ENCODE measurements around the gene VAPB. TPM values are rescaled to one million over a fixed set of nuclear protein-coding genes. Genes with fewer than 3 reads are reported as not detected.

VAPB gene
- total RNA-seq, 1 experiment from 2014 or later = 61.2 TPM

DNA sequence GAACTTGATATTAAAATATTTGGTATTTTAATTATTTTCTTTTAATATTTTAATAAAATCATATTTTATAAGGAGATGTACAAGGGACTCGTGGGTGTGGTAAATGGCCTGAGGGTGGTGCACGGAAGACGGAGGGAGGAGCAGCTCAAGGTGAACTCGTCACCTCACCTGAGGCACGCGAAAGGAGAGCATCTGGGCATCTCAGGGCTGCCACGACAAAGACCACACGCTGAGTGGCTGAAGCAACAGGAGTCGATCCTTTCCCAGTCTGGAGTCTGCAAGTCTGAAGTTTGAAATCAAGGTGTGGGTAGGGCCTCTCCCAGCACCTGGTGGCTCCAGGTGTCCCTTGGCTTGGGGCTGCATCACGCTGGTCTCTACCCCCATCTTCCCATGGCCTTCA, 86.4 kb downstream of the VAPB start:
- no peak overlapping the region for H3K27ac Mint-ChIP-seq (ENCODE audit: low read depth, unreplicated experiment)
- DNase-seq (ENCODE audit: unreplicated experiment) = no peak
- H3K4me1 Mint-ChIP-seq (ENCODE audit: insufficient read depth, unreplicated experiment) = no peaks in the 10 kb centered on the region
- TF ChIP-seq, protein P1, sequence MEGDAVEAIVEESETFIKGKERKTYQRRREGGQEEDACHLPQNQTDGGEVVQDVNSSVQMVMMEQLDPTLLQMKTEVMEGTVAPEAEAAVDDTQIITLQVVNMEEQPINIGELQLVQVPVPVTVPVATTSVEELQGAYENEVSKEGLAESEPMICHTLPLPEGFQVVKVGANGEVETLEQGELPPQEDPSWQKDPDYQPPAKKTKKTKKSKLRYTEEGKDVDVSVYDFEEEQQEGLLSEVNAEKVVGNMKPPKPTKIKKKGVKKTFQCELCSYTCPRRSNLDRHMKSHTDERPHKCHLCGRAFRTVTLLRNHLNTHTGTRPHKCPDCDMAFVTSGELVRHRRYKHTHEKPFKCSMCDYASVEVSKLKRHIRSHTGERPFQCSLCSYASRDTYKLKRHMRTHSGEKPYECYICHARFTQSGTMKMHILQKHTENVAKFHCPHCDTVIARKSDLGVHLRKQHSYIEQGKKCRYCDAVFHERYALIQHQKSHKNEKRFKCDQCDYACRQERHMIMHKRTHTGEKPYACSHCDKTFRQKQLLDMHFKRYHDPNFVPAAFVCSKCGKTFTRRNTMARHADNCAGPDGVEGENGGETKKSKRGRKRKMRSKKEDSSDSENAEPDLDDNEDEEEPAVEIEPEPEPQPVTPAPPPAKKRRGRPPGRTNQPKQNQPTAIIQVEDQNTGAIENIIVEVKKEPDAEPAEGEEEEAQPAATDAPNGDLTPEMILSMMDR (IDR thresholded peaks at IDR 0.05; ENCODE audit: unreplicated experiment) = no peak
- no peak overlapping the region for H3K4me3 Mint-ChIP-seq (ENCODE audit: unreplicated experiment)
- POLR2A ChIA-PET = no interaction called here
- no peaks in the 10 kb centered on the region for H3K36me3 Mint-ChIP-seq (ENCODE audit: insufficient read depth, unreplicated experiment)
- no TSS peak for BruUV-seq (replicated peaks)
- peaks cover 22% of the 10 kb centered on the region for H3K9me3 Mint-ChIP-seq (ENCODE audit: unreplicated experiment)
- intact Hi-C loops (cut with micrococcal nuclease) = no loop called here
- CTCF ChIA-PET = no interaction called here
- no peaks in the 10 kb centered on the region for H3K27me3 Mint-ChIP-seq (ENCODE audit: insufficient read depth, unreplicated experiment)

DNA sequence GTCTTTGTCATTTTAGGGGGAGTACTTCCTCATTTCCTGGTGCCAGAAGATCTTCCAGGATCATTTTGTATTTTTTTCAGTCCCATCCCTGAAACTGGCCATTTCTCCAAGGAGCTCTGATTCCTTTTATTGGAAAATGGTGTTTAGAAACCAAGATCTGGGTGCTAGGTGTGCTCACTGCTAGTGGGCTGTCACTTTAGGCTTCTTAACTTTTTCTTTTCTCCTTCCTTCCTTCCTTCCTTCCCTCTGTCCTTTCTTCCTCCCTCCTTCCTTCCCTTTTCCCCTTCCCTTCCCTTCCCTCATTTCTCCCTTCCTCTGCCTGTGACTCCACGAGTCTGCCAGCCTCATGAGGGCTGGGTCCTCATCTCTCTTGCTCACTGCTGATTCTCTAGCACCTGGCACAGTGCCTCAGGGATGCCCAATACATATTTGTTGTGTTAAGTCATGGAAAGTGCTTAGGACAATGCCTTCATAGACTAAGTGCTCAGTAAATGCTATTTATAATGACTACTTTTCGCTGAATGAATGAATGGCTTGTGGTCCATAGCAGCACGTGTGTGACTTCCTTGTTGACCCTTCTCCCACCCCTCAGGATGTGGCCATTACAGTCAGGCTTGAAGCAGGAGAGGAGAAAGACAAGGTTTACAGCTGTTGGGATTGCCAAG, 89.2 kb downstream of the VAPB start:
- DNase-seq (ENCODE audit: unreplicated experiment) = no peak
- no peak overlapping the region for H3K4me3 Mint-ChIP-seq (ENCODE audit: unreplicated experiment)
- ChIA-PET CTCF (interaction anchor here (0.6 to 0.7 kb wide), 3 partner anchors 15 to 1303 kb away, joined by 3 to 5 read pairs (median 4); no protein-coding TSS in a partner anchor), POLR2A (no interaction called here)
- H3K4me1 Mint-ChIP-seq (ENCODE audit: insufficient read depth, unreplicated experiment) = no peaks in the 10 kb centered on the region
- peaks cover 29% of the 10 kb centered on the region for H3K9me3 Mint-ChIP-seq (ENCODE audit: unreplicated experiment)
- TF ChIP-seq, protein P1 (IDR thresholded peaks at IDR 0.05; ENCODE audit: unreplicated experiment) = no peak
- intact Hi-C loops (cut with micrococcal nuclease) = no loop called here
- no TSS peak for BruUV-seq (replicated peaks)
- H3K27ac Mint-ChIP-seq (ENCODE audit: low read depth, unreplicated experiment) = no peak overlapping the region
- H3K27me3 Mint-ChIP-seq (ENCODE audit: insufficient read depth, unreplicated experiment) = no peaks in the 10 kb centered on the region
- H3K36me3 Mint-ChIP-seq (ENCODE audit: insufficient read depth, unreplicated experiment) = peaks cover under 1% of the 10 kb centered on the region

DNA sequence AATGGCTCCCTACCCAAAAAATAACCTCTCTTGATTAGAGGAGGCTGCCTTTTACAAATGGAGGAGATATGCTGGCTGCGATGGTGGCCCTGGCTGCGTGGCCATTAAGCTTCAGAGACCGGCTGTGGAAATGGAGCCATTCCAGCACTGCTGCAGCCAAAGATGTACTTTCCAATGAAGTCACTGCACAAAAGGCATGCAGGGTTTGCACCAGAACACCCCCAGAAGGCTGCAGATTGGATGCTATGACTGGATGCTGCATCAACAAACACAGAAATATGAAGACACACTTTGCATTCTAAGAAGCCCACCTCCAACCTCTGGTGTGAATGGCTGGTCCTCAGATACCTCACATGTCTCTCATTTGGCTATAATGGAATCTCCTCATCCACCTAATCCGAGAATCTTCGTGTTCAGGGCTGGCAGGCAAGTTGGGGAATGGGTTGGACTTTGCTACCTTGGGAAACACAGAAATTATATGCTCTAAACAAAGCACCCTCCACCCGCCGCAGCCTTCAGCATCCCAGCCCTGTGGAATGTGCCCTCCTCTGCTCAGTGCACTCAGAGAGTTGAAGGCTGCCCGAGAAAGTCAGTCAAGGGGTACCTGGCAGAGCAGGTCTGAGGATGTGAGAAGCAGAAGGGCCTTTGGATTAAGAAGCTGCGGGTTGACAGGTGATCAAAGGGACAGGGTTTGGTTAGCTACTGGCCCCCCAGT, 90.9 kb downstream of the VAPB start:
- Mint-ChIP-seq H3K9me3 (ENCODE audit: unreplicated experiment) (peaks cover 30% of the 10 kb centered on the region), H3K4me3 (ENCODE audit: unreplicated experiment) (no peak overlapping the region), H3K36me3 (ENCODE audit: insufficient read depth, unreplicated experiment) (peaks cover 5% of the 10 kb centered on the region), H3K4me1 (ENCODE audit: insufficient read depth, unreplicated experiment) (no peaks in the 10 kb centered on the region), H3K27ac (ENCODE audit: low read depth, unreplicated experiment) (no peak overlapping the region), H3K27me3 (ENCODE audit: insufficient read depth, unreplicated experiment) (no peaks in the 10 kb centered on the region)
- POLR2A ChIA-PET = interaction anchor here (0.8 kb wide), 1 partner anchor 26 kb away, joined by 4 read pairs; no protein-coding TSS in a partner anchor
- no peak for DNase-seq (ENCODE audit: unreplicated experiment)
- BruUV-seq (replicated peaks) = no TSS peak
- TF ChIP-seq, protein P1 (IDR thresholded peaks at IDR 0.05; ENCODE audit: unreplicated experiment) = no peak
- CTCF ChIA-PET = interaction anchor here (0.6 to 1.7 kb wide), 5 partner anchors 31 to 1083 kb away, joined by 3 to 5 read pairs (median 3); partner anchors contain the start of gene STX16
- intact Hi-C loops (cut with micrococcal nuclease) = no loop called here

DNA sequence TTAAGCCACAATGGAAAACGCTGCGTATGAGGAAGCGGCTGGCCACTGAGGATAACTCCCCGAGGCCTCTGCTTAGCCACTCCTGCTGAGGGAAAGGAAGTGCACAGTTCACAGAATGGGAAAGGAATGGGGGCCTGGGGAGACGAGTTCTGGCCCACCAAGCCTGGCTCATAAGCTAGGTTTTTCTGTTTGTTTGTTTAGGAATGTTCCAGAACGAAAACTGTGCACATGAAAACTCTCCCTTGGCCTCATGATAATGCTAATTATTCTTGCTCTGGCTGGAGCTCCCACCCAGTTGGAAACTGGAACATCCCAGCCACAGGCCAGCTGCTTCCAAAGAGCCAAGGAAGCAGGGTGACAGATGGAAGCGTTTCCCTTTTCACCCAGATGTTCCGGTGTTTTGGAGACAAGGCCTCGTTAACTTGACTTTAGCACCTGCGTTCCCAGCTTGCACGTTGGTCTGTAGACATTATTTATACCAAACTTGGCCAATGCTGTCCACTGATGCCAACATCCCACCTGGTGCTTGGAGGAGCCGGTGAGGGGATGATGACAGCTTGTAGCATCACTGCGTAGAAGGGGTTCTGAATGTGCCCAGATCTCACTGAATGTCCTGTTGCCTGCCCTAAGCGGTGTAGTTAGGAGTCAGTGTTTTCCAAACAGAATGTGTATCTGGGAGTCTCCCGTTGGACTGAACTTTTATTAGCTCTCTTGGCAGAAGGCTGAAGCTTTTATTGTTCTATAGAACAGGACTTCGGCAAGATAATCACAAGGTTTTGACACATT, 91.7 kb downstream of the VAPB start:
- TF ChIP-seq, protein P1 (IDR thresholded peaks at IDR 0.05; ENCODE audit: unreplicated experiment) = no peak
- no peak for DNase-seq (ENCODE audit: unreplicated experiment)
- intact Hi-C loops (cut with micrococcal nuclease) = no loop called here
- Mint-ChIP-seq H3K9me3 (ENCODE audit: unreplicated experiment) (peaks cover 33% of the 10 kb centered on the region), H3K27ac (ENCODE audit: low read depth, unreplicated experiment) (no peak overlapping the region), H3K4me1 (ENCODE audit: insufficient read depth, unreplicated experiment) (no peaks in the 10 kb centered on the region), H3K36me3 (ENCODE audit: insufficient read depth, unreplicated experiment) (peaks cover 5% of the 10 kb centered on the region), H3K4me3 (ENCODE audit: unreplicated experiment) (no peak overlapping the region), H3K27me3 (ENCODE audit: insufficient read depth, unreplicated experiment) (no peaks in the 10 kb centered on the region)
- ChIA-PET POLR2A (no interaction called here), CTCF (interaction anchor here (0.6 to 1.7 kb wide), 7 partner anchors 11 to 976 kb away, joined by 3 read pairs; partner anchors contain the start of gene STX16)
- no TSS peak for BruUV-seq (replicated peaks)
